ENCODE results near the gene DUSP23. TPM values are rescaled to one million over a fixed set of nuclear protein-coding genes. Genes with fewer than 3 reads are reported as not detected.

Gene DUSP23
- total RNA-seq, 1 experiment from 2014 or later = 20.4 TPM

GRCh38 chr1:159830722-159831121 lies 50.0 kb downstream of the DUSP23 start:
- Histone ChIP-seq H3K4me2 (ENCODE audit: low read length) (no peak overlapping the region), H3K79me2 (ENCODE audit: low read length) (no peaks in the 10 kb centered on the region), H3F3A (ENCODE audit: low read length, unreplicated experiment) (no peaks in the 10 kb centered on the region), H3K36me3 (ENCODE audit: low read depth, low read length) (no peaks in the 10 kb centered on the region), H3K4me3 (ENCODE audit: low read length) (no peak overlapping the region), H2AFZ (ENCODE audit: low read length) (no peak overlapping the region), H3K27me3 (ENCODE audit: low read length) (no peaks in the 10 kb centered on the region), H3K9me3 (ENCODE audit: low read length) (no peaks in the 10 kb centered on the region), H4K20me1 (ENCODE audit: low read length) (no peaks in the 10 kb centered on the region), H3K9ac (ENCODE audit: low read length) (no peak overlapping the region), H3K4me1 (ENCODE audit: insufficient read depth, low read length) (no peaks in the 10 kb centered on the region), H3K27ac (ENCODE audit: low read length) (no peak overlapping the region), H3K9me2 (replicated peaks; ENCODE audit: low read length) (no peaks in the 10 kb centered on the region)
- TF ChIP-seq EZH2 (IDR thresholded peaks at IDR 0.05; ENCODE audit: low read length, unreplicated experiment) (no peak), EZH2phosphoT487 (IDR thresholded peaks at IDR 0.05; ENCODE audit: borderline replicate concordance, low read length) (no peak)
- TF ChIP-seq, protein P1, sequence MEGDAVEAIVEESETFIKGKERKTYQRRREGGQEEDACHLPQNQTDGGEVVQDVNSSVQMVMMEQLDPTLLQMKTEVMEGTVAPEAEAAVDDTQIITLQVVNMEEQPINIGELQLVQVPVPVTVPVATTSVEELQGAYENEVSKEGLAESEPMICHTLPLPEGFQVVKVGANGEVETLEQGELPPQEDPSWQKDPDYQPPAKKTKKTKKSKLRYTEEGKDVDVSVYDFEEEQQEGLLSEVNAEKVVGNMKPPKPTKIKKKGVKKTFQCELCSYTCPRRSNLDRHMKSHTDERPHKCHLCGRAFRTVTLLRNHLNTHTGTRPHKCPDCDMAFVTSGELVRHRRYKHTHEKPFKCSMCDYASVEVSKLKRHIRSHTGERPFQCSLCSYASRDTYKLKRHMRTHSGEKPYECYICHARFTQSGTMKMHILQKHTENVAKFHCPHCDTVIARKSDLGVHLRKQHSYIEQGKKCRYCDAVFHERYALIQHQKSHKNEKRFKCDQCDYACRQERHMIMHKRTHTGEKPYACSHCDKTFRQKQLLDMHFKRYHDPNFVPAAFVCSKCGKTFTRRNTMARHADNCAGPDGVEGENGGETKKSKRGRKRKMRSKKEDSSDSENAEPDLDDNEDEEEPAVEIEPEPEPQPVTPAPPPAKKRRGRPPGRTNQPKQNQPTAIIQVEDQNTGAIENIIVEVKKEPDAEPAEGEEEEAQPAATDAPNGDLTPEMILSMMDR (conservative IDR thresholded peaks at IDR 0.05; ENCODE audit: low read depth, low read length) = no peak
- BruUV-seq (replicated peaks) = no TSS peak
- ChIA-PET CTCF (no interaction called here), POLR2A (ENCODE audit: unreplicated experiment) (no interaction called here)
- no peak for ATAC-seq
- intact Hi-C loops (cut with micrococcal nuclease) = no loop called here
- no peak for DNase-seq

DNA sequence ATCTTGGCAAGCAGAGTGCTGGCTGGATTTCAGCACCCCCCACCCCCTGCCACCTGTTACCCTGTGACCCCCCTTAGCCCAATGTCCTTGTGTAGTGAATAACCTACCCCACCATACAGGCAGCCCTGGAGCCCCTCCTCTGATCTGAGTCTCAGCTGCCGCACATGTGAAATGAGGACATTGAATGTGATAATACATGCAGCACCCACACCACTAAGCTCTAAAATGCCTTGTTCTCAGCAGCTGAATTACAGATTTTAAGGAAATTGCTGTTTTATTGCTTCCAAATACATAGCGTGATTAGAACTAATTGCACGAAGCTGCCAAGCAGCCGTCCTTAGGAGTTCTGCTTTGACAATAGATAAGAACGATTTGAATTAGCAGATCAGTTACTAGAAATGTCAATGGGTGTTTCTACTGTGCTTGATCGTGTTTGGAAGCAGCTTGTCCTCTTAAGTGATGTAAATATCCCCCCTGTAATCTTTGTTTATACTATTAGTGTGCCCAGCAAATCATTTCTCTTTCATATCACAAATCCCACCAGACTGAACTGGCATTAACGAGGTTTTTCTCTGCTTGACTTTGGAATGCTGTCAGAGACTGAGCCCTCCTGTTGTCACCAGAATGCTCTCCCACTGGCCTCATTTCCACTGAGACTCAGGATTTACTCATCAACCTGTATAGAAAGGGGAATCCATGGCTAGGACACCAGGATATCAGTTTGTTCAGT lies 50.8 kb downstream of the DUSP23 start:
- TF ChIP-seq, protein P1 (conservative IDR thresholded peaks at IDR 0.05; ENCODE audit: low read depth, low read length) = no peak
- TF ChIP-seq EZH2 (IDR thresholded peaks at IDR 0.05; ENCODE audit: low read length, unreplicated experiment) = no peak
- no peaks in the 10 kb centered on the region for H3K79me2 ChIP-seq (ENCODE audit: low read length)
- no peaks in the 10 kb centered on the region for H3K9me3 ChIP-seq (ENCODE audit: low read length)
- H2AFZ ChIP-seq (ENCODE audit: low read length) = no peak overlapping the region
- H3F3A ChIP-seq (ENCODE audit: low read length, unreplicated experiment) = no peaks in the 10 kb centered on the region
- H3K4me3 ChIP-seq (ENCODE audit: low read length) = no peak overlapping the region
- ChIA-PET CTCF (no interaction called here), POLR2A (ENCODE audit: unreplicated experiment) (no interaction called here)
- intact Hi-C loops (cut with micrococcal nuclease) = no loop called here
- no peak overlapping the region for H3K27ac ChIP-seq (ENCODE audit: low read length)
- H3K4me1 ChIP-seq (ENCODE audit: insufficient read depth, low read length) = peaks cover 3% of the 10 kb centered on the region
- no peak overlapping the region for H3K9ac ChIP-seq (ENCODE audit: low read length)
- no peaks in the 10 kb centered on the region for H4K20me1 ChIP-seq (ENCODE audit: low read length)
- H3K27me3 ChIP-seq (ENCODE audit: low read length) = no peaks in the 10 kb centered on the region
- BruUV-seq (replicated peaks) = no TSS peak
- no peaks in the 10 kb centered on the region for H3K36me3 ChIP-seq (ENCODE audit: low read depth, low read length)
- DNase-seq (no peak), ATAC-seq (no peak)
- H3K4me2 ChIP-seq (ENCODE audit: low read length) = no peak overlapping the region
- no peaks in the 10 kb centered on the region for H3K9me2 ChIP-seq (replicated peaks; ENCODE audit: low read length)

Other genes with a start within 250 kb of the DUSP23 start
- not detected in 2 replicates for gene OR10J5, start 245.0 kb upstream of the DUSP23 start, total RNA-seq (2014; rRNA removed)
- not detected in 2 replicates for gene APCS, start 193.1 kb upstream of the DUSP23 start, total RNA-seq (2014; rRNA removed)
- gene CRP, start 66.4 kb upstream of the DUSP23 start, total RNA-seq (2014; rRNA removed) = not detected in 2 replicates
- gene FCRL6, start 21.4 kb downstream of the DUSP23 start, total RNA-seq (2014; rRNA removed) = not detected in 2 replicates
- gene SLAMF8, start 45.9 kb downstream of the DUSP23 start, total RNA-seq (2014; rRNA removed) = not detected in 2 replicates
- gene VSIG8, start 81.7 kb downstream of the DUSP23 start, total RNA-seq (2014; rRNA removed) = 0.29 and 0.47 TPM in 2 replicates
- gene CFAP45, start 119.2 kb downstream of the DUSP23 start, total RNA-seq (2014; rRNA removed) = 1.6 and 4.8 TPM in 2 replicates
- 1,281 and 1,584 TPM in 2 replicates for gene TAGLN2, start 144.5 kb downstream of the DUSP23 start, total RNA-seq (2014; rRNA removed)
- gene IGSF9, start 164.7 kb downstream of the DUSP23 start, total RNA-seq (2014; rRNA removed) = 15.6 and 19.9 TPM in 2 replicates
- 5.9 and 8.7 TPM in 2 replicates for gene SLAMF9, start 173.3 kb downstream of the DUSP23 start, total RNA-seq (2014; rRNA removed)

All from PC-3 (cell line).